A673 (cell line): ENCODE data around the gene MEG3.

Source experiments
- CTCF ChIP-seq: fragments of 300-800, 200-600 bp; sonication (generic); conservative IDR thresholded peaks from 2 replicates; pipeline ENCODE4 v1.5.1; 2017; ENCODE audit warnings: low read depth, mild to moderate bottlenecking, antibody characterized with exemption, low read length, moderate library complexity, mixed read lengths
- EZH2 ChIP-seq: fragments of 200-600 bp; sonication (generic); IDR thresholded peaks from 2 replicates; pipeline ENCODE4 v1.6.1; 2017; ENCODE audit warnings: borderline replicate concordance, low read depth, mild to moderate bottlenecking, mixed read lengths, antibody characterized with exemption, low read length; ENCODE audit not compliant: poor library complexity, severe bottlenecking

- TF ChIP-seq CTCF (no peak), EZH2 (no peak)
Measured at GRCh38 chr14:100864206-100864605, 38.3 kb downstream of the MEG3 start.
